K562 (cell line): Measurements from ENCODE around the gene LACTB. TPM values are rescaled to one million over a fixed set of nuclear protein-coding genes. Genes with fewer than 3 reads are reported as not detected.

Experiments
- ATAC-seq: fragments of 200-7000 bp; cut with Tn5 transposase; 3 replicates; pipeline ENCODE4 v1.9.1; 2020; ENCODE audit warnings: moderate library complexity
- BruUV-seq: library from RNA; stranded (reverse); fragments of 400-500 nt; replicated peaks from 2 replicates; lab custom pipeline; 2021; lab: Mats Ljungman, UMichigan
- CTCF ChIA-PET: fragments of 300-600 bp; formaldehyde crosslinking; extraction: SDS; loops from one replicate; lab custom pipeline; 2021; ENCODE audit warnings: low intra/inter-chr PET ratio; lab: Yijun Ruan, JAX
- POLR2A ChIA-PET: fragments of 300-600, 350-650 bp; sonication (Branson Sonifier 250); formaldehyde crosslinking; extraction: SDS; loops from one replicate; lab custom pipeline; 2021; ENCODE audit warnings: antibody characterized with exemption, inconsistent platforms; lab: Yijun Ruan, JAX
- DNase-seq, 4 experiments: peaks; one replicate each; pipeline versions ENCODE4 v3.0.0 to v3.0.0-alpha.2; 2011 to 2018; ENCODE audit warnings: low spot score in 3 of 4, mixed read lengths in 3 of 4; ENCODE audit errors: extremely low read depth in 1 of 4
- FAIRE-seq: peaks from 2 replicates; lab custom pipeline; 2011; peaks lifted over from hg19 to GRCh38; lab: Jason Lieb, UNC
- H2AFZ ChIP-seq: 2 replicates; pipeline ENCODE4 v1.6.0; 2011; ENCODE audit warnings: low read depth, low read length, control low read depth, inconsistent platforms
- H3K27ac ChIP-seq: fragments of 200-600 bp; 3 replicates; pipeline ENCODE4 v1.8.0; 2011; ENCODE audit warnings: low read depth, mild to moderate bottlenecking, control low read depth, inconsistent platforms, low read length, moderate library complexity, mixed read lengths; ENCODE audit errors: extremely low read depth
- H3K27me3 ChIP-seq, 2 experiments: fragments of 300-600 bp in 1 of 2; 2 replicates in 1 of 2; 3 replicates in 1 of 2; pipeline versions ENCODE4 v1.6.0 to v1.8.0; 2011; ENCODE audit warnings: inconsistent platforms in 2 of 2, low read length in 2 of 2, mild to moderate bottlenecking in 1 of 2, mixed read lengths in 1 of 2, moderate library complexity in 1 of 2; ENCODE audit not compliant: control insufficient read depth in 2 of 2, insufficient read depth in 2 of 2
- H3K36me3 ChIP-seq: fragments of 300-600 bp; 3 replicates; pipeline ENCODE4 v1.8.0; 2011; ENCODE audit warnings: mild to moderate bottlenecking, low read length, inconsistent platforms; ENCODE audit not compliant: control insufficient read depth, insufficient read depth
- H3K4me1 ChIP-seq, 2 experiments: fragments of 200-600 bp in 1 of 2; replicated peaks in 1 of 2; 2 replicates in 1 of 2; 3 replicates in 1 of 2; pipeline versions ENCODE4 v1.5.1 to v1.8.0; 2011; ENCODE audit warnings: inconsistent platforms in 2 of 2, low read length in 2 of 2, mild to moderate bottlenecking in 1 of 2, mixed read lengths in 1 of 2, moderate library complexity in 1 of 2; ENCODE audit not compliant: control insufficient read depth in 2 of 2, insufficient read depth in 2 of 2
- H3K4me2 ChIP-seq: 2 replicates; pipeline ENCODE4 v1.6.1; 2011; ENCODE audit warnings: low read length, control low read depth, inconsistent platforms, mixed read lengths; ENCODE audit not compliant: insufficient read depth
- H3K4me3 ChIP-seq: fragments of 200-600 bp; sonication (generic), shearing (Covaris generic); 2 replicates; pipeline ENCODE4 v1.5.1; 2016; ENCODE audit warnings: control low read depth, inconsistent platforms
- H3K79me2 ChIP-seq: fragments of 200-600 bp; 3 replicates; pipeline ENCODE4 v1.8.0; 2011; ENCODE audit warnings: low read length, inconsistent platforms; ENCODE audit not compliant: control insufficient read depth, insufficient read depth
- H3K9ac ChIP-seq, 2 experiments: 2 replicates each; pipeline versions ENCODE4 v1.6.0 to v1.6.1; 2011; ENCODE audit warnings: low read depth in 2 of 2, low read length in 2 of 2, control low read depth in 1 of 2, inconsistent platforms in 1 of 2, mild to moderate bottlenecking in 1 of 2, mixed read lengths in 1 of 2; ENCODE audit not compliant: insufficient read depth in 1 of 2
- H3K9me1 ChIP-seq: one replicate; pipeline ENCODE4 v1.6.0; 2011; ENCODE audit warnings: inconsistent platforms, mild to moderate bottlenecking, low read length, moderate library complexity; ENCODE audit not compliant: control insufficient read depth, insufficient read depth
- H3K9me3 ChIP-seq: replicated peaks from 2 replicates; pipeline ENCODE4 v1.5.1; 2011; ENCODE audit warnings: low read depth, low read length, inconsistent platforms; ENCODE audit not compliant: control insufficient read depth, insufficient read depth
- H4K20me1 ChIP-seq: replicated peaks from 2 replicates; pipeline ENCODE4 v1.6.1; 2011; ENCODE audit warnings: low read length, inconsistent platforms, mixed read lengths; ENCODE audit not compliant: control insufficient read depth, insufficient read depth
- CHD2 ChIP-seq: IDR thresholded peaks from 2 replicates; pipeline ENCODE4 v1.6.1; 2011; ENCODE audit warnings: low read depth, low read length
- NBN ChIP-seq: fragments of 450-650 bp; IDR thresholded peaks from 2 replicates; pipeline ENCODE4 v1.6.1; 2016; ENCODE audit warnings: low read depth, mild to moderate bottlenecking
- NRF1 ChIP-seq, 2 experiments: fragments of 450-650 bp; IDR thresholded peaks in 1 of 2; conservative IDR thresholded peaks in 1 of 2; 2 replicates each; pipeline ENCODE4 v1.6.1; 2014; ENCODE audit warnings: mild to moderate bottlenecking in 2 of 2
- POLR2A ChIP-seq: fragments of 450-650 bp; conservative IDR thresholded peaks from 2 replicates; pipeline ENCODE4 v1.6.1; 2016
- REST ChIP-seq, 2 experiments: fragments of 450-650 bp; formaldehyde crosslinking in 1 of 2; IDR thresholded peaks; 2 replicates each; pipeline versions ENCODE4 v1.4.0 to v1.6.1; 2014 to 2020; ENCODE audit warnings: mild to moderate bottlenecking in 2 of 2, borderline replicate concordance in 1 of 2, low read depth in 1 of 2
- TAF1 ChIP-seq: IDR thresholded peaks from 2 replicates; pipeline ENCODE4 v1.6.1; 2011; ENCODE audit warnings: mild to moderate bottlenecking, low read length, moderate library complexity; ENCODE audit not compliant: insufficient read depth, control insufficient read depth, severe bottlenecking; ENCODE audit errors: extremely low read depth
- TEAD1 ChIP-seq, 2 experiments: fragments of 450-650 bp in 1 of 2; sonication (generic) in 1 of 2; formaldehyde crosslinking; IDR thresholded peaks; 2 replicates each; pipeline versions ENCODE4 v1.4.0 to v1.8.0; 2020 to 2022; ENCODE audit warnings: mild to moderate bottlenecking in 2 of 2, missing genetic modification reagents in 1 of 2
- VEZF1 ChIP-seq: fragments of 200-800 bp; sonication (Bioruptor generic); IDR thresholded peaks from 2 replicates; pipeline ENCODE4 v1.6.1; 2017; ENCODE audit warnings: missing genetic modification characterization, missing compliant biosample characterization
- ZFP36 ChIP-seq: fragments of 150-350 bp; IDR thresholded peaks from 2 replicates; pipeline ENCODE4 v1.6.1; 2018; ENCODE audit warnings: low read length, low read depth; ENCODE audit not compliant: partially characterized antibody
- WGBS: fragments of 100-300 bp; shearing (Covaris generic); methylation state at CpG from one replicate; pipeline ENCODE4 v1.1.6; 2016; ENCODE audit warnings: low coverage, mixed read lengths; ENCODE audit not compliant: insufficient coverage; ENCODE audit errors: missing lambda C conversion rate; 5-methylcytosine and 5-hydroxymethylcytosine counted together
- in situ Hi-C: fragments of 300-500 bp; cut with MboI; formaldehyde crosslinking; loops from 4 replicates; pipeline ENCODE4 v1.15.0; 2018; ENCODE audit warnings: inconsistent platforms, mixed read lengths
- intact Hi-C: fragments of 100-400 bp; cut with micrococcal nuclease; formaldehyde crosslinking; loops from 2 replicates; pipeline ENCODE4 v1.14.2; 2022
- polyA plus RNA-seq, 8 experiments: library from polyadenylated mRNA; depleted of rRNA in 4 of 8; stranded (reverse) in 5 of 8; unstranded in 3 of 8; fragments of >200 nt; fragmentation: Nextera tagmentation in 2 of 8; fragmentation: Illumina TruSeq in 1 of 8; extraction: Ambion mirVana in 2 of 8; extraction: Trizol in 1 of 8; gene quantifications; 2 replicates each; pipeline versions ENCODE4 v1.2.1 to v1.2.3, GENCODE V29; 2011 to 2014; ENCODE audit warnings: inconsistent platforms in 1 of 8, missing spikeins in 1 of 8
- total RNA-seq, 7 experiments: library from RNA; depleted of rRNA in 6 of 7; stranded (reverse); fragments of >200 nt in 6 of 7; fragmentation: Illumina TruSeq in 2 of 7; extraction: Trizol in 2 of 7; gene quantifications; 2 replicates each; pipeline versions ENCODE4 v1.2.1 to v1.2.3, GENCODE V29; 2011 to 2021; ENCODE audit warnings: low replicate concordance in 1 of 7

Gene LACTB
- total and polyA plus RNA-seq, 9 of the 15 experiments (the other 6 are each of a cell fraction or from before 2014, with no cell fraction given), result 3.1 to 15.5 (median 9.8) TPM

DNA sequence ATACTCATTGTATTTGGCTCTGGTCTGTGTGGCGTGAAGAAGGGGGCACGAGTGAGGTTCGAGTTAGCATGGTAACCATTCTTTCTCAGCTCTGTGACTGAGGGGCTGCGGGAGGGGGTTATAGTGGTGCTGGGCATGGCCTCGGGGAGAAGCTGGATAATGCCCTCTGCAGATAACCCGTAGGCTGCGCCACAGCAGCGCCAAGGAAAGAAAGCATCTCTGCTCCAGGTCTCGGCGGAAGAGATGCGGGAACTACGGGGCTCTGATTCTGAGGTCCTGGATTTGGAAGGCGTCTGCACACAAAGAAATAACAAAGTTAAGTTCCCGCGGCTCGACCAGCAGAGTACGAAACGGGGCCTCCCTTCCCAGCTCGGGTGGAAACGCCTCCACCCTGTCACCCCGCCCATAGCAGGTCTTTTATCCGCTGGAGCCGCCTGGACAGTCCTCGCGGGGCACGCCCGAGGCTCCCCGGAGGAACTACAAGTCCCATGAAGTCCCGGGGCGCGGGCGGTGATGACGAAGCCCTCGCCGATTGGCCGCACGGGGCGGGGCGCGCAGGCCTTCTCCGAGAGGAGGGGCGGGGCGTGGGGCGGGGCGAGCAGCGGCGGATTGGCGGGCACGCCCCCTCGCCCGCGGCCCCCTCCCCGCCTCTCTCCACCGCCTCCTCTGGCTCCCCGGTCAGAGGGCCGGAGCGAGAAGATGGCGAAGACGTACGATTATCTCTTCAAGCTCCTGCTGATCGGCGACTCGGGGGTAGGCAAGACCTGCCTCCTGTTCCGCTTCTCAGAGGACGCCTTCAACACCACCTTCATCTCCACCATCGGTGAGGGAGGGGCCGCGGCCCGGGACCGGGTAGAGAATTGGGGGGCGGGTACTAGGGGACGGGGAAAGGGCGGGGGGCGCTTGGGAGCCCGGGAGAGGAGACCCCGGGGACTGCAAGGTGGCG, 67.5 kb downstream of the LACTB start, which contains the start of gene RAB8B:
RAB8B (plus strand) TSS at position 681 of the 946 bp plus-strand sequence; CDS start at position 700, 19 bp downstream.
- WGBS, result 3% methylated on average over 36 of the region's 77 CpGs
- H3K27ac ChIP-seq, result peak within 1 kb of the TSS; percentile 80
- peak in 1 of 2 experiments; percentile 67; a peak in 1 of 4 replicates for TF ChIP-seq TEAD1 (CRISPR knock-in tag; IDR thresholded peaks at IDR 0.05)
- no peak for TF ChIP-seq ZFP36
- no peak for TF ChIP-seq REST (IDR thresholded peaks at IDR 0.05; ENCODE audit: borderline replicate concordance)
- peak; percentile 36; the same call in 1 of the 2 replicates for TF ChIP-seq REST (CRISPR knock-in tag; IDR thresholded peaks at IDR 0.05; ENCODE audit: low read depth)
- peak; percentile 87 for TF ChIP-seq TAF1
- peak; percentile 53; the same call in 1 of the 2 replicates for TF ChIP-seq CHD2
- TF ChIP-seq VEZF1 (CRISPR knock-in tag), result peak; percentile 98
- peak; percentile 65 for TF ChIP-seq POLR2A
- peak; percentile 76 to 77 for TF ChIP-seq NRF1 (conservative IDR thresholded peaks at IDR 0.05 in 1 of 2, IDR thresholded peaks at IDR 0.05 in 1 of 2)
- TF ChIP-seq NBN, result peak; percentile 23; the same call in 1 of the 2 replicates

More for the DNA sequence above, 67.5 kb downstream of the LACTB start, which contains the start of gene RAB8B:
- Histone ChIP-seq H3K36me3 (peaks cover 2% of the 10 kb centered on the region; the same call in 2 of the 3 replicates), H3K4me3 (peak within 1 kb of the TSS; percentile 87), H3K4me1 (peaks cover 14 to 38% of the 10 kb centered on the region in 2 experiments; a peak in 4 of 5 replicates), H2AFZ (peak within 1 kb of the TSS; percentile 98), H3K79me2 (peaks cover 48% of the 10 kb centered on the region), H3K9me3 (no peaks in the 10 kb centered on the region), H3K9ac (peak within 1 kb of the TSS; percentile 87 to 91), H3K9me1 (no peaks in the 10 kb centered on the region), H4K20me1 (peaks cover 5% of the 10 kb centered on the region; the same call in 1 of the 2 replicates), H3K27me3 (no peaks in the 10 kb centered on the region), H3K4me2 (peak within 1 kb of the TSS; percentile 99)
- ChIA-PET CTCF (no interaction called here), POLR2A (interaction anchor here (0.6 to 1.4 kb wide), 4 partner anchors 9 to 1111 kb away, joined by 3 to 6 read pairs (median 4); no protein-coding TSS in a partner anchor)
- FAIRE-seq, result peak; percentile 54
- intact Hi-C loops, result no loop called here
- TSS peak; percentile 59 for BruUV-seq
- ATAC-seq, result peak; percentile 93
- in situ Hi-C loops, result no loop called here
- peak; percentile 95 to 98 (median 96) for DNase-seq
